GM10248 (cell line): ENCODE results near the gene RAB44.
A peak's percentile ranks its signal among the peaks of the same experiment; 100 is the strongest.

Source experiments
- CTCF ChIA-PET: fragments of 300-600 bp; sonication (Branson Sonifier 250); formaldehyde crosslinking; extraction: SDS; loops from one replicate; lab custom pipeline; 2021; ENCODE audit warnings: antibody characterized with exemption; lab: Yijun Ruan, JAX
- POLR2A ChIA-PET: fragments of 350-650 bp; sonication (Branson Sonifier 250); formaldehyde crosslinking; extraction: SDS; loops from one replicate; lab custom pipeline; 2020; ENCODE audit warnings: antibody characterized with exemption; lab: Yijun Ruan, JAX
- DNase-seq: peaks from one replicate; pipeline ENCODE4 v3.0.0; 2012; ENCODE audit errors: extremely low spot score
- CTCF ChIP-seq: IDR thresholded peaks from 2 replicates; pipeline ENCODE4 v1.5.1; 2012; ENCODE audit warnings: mild to moderate bottlenecking, low read depth; ENCODE audit errors: extremely low read depth, missing control alignments, control extremely low read depth

Gene RAB44

DNA sequence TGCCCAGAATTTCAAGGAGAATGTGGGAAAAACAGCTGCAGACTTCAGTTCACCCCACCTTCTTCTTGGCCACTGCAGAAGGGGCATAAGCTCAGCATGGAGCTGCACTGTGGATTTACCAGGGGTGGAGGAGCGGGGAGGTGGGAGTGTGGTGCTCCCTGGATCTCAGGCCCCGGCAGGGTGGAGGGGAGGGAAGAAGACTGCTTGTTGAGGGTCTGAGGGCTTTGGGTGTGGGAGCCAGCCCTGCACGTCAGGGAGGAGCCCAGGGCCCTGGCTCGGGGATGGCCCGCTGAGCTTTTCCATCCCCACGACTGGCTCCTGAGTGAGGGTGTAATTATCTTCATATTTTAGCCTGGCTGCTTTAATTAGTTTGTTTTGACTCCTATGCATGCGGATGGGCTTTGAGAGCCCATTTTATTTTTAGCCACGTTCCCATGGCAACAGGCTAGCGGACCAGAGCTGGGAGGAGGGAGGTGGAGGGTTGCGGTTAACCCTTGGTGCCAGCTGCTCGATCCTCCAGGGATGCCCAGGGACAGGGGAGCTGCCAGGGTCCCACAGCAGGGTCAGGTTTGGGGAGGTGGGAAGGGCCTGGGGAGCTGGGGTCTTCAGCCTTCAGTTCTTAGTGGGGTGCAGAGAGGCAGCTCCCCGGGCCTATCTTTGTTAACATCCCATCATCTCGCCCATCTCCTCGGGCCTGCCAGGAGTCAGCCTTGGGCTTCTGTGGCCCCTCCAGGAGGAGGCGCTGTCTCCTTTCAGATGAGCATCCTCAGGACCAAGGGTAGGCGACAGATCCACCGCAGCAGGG lies 68.2 kb downstream of the RAB44 start:
- CTCF ChIA-PET = interaction anchor here (0.6 to 26.2 kb wide), 55 partner anchors 4 to 475 kb away, joined by 3 to 596 read pairs (median 4); partner anchors contain the start of genes C6orf89, MTCH1 and PPIL1
- TF ChIP-seq CTCF = peak; percentile 98
- POLR2A ChIA-PET = interaction anchor here (1.0 kb wide), 1 partner anchor 241 kb away, joined by 3 read pairs; no protein-coding TSS in a partner anchor
- DNase-seq = peak; percentile 90

- CTCF ChIA-PET = interaction anchor here (0.7 to 26.2 kb wide), 45 partner anchors 4 to 464 kb away, joined by 3 to 596 read pairs (median 4); partner anchors contain the start of genes C6orf89 and MTCH1
- no peak for DNase-seq
- POLR2A ChIA-PET = interaction anchor here (1.0 kb wide), 1 partner anchor 241 kb away, joined by 3 read pairs; no protein-coding TSS in a partner anchor
- TF ChIP-seq CTCF = no peak
Measured at GRCh38 chr6:36766399-36766945, 68.8 kb downstream of the RAB44 start.

DNA sequence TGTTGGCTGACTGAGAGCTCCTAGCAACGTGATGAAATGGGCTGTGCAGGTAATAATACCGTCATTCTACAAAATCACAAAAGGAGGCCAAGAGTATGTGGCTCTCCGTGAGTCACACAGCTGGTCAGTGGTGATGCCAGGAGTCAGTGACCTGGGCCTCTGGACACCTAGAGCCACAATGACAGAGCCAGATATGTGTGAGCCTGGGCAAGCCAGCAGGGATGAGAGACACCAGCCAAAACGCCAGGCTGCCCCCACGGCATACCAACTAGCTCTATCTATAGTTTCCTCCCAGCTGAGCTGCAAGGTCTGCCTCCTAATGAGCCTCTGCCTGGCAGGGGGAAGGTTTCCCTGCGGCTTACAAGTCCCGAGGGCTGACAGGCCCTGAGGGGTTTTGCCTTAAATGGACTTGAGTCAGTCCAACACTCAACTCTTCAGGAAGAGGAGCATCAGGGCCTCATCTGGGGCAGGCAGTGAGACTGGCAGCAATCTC lies 71.6 kb downstream of the RAB44 start:
- CTCF ChIA-PET = interaction anchor here (0.7 to 26.2 kb wide), 8 partner anchors 7 to 444 kb away, joined by 3 to 596 read pairs (median 40); no protein-coding TSS in a partner anchor
- DNase-seq = no peak
- POLR2A ChIA-PET = no interaction called here
- no peak for TF ChIP-seq CTCF

GRCh38 chr6:36769676-36770499 lies 72.3 kb downstream of the RAB44 start:
- no peak for DNase-seq
- no peak for TF ChIP-seq CTCF
- ChIA-PET POLR2A (no interaction called here), CTCF (interaction anchor here (0.7 to 26.2 kb wide), 10 partner anchors 7 to 443 kb away, joined by 3 to 596 read pairs (median 5); no protein-coding TSS in a partner anchor)

- no peak for TF ChIP-seq CTCF
- ChIA-PET CTCF (interaction anchor here (1.0 to 26.2 kb wide), 4 partner anchors 5 to 402 kb away, joined by 3 to 596 read pairs (median 382); no protein-coding TSS in a partner anchor), POLR2A (no interaction called here)
- no peak for DNase-seq
Measured at GRCh38 chr6:36771145-36771544, 73.5 kb downstream of the RAB44 start.
